Skeletal muscle satellite cell (primary cell): ENCODE results near the gene MECP2.

ENCODE experiments used
- H3K27me3 ChIP-seq: 2 replicates; pipeline ENCODE4 v1.7.0; 2013; ENCODE audit warnings: low read length; ENCODE audit not compliant: control insufficient read depth, insufficient read depth
- H3K36me3 ChIP-seq: 2 replicates; pipeline ENCODE4 v1.7.0; 2013; ENCODE audit warnings: mild to moderate bottlenecking, control low read depth, low read length; ENCODE audit not compliant: insufficient read depth
- H3K4me1 ChIP-seq: 2 replicates; pipeline ENCODE4 v1.7.0; 2013; ENCODE audit warnings: low read length; ENCODE audit not compliant: control insufficient read depth, insufficient read depth
- H3K4me2 ChIP-seq: 2 replicates; pipeline ENCODE4 v1.7.0; 2013; ENCODE audit warnings: mild to moderate bottlenecking, low read length
- H3K4me3 ChIP-seq: 2 replicates; pipeline ENCODE4 v1.7.0; 2013; ENCODE audit warnings: low read length
- H3K9ac ChIP-seq: 2 replicates; pipeline ENCODE4 v1.7.0; 2013; ENCODE audit warnings: mild to moderate bottlenecking, low read depth, low read length, moderate library complexity
- H3K9me3 ChIP-seq: replicated peaks from 2 replicates; pipeline ENCODE4 v1.7.0; 2013; ENCODE audit warnings: mild to moderate bottlenecking, control low read depth, low read length

Gene MECP2

DNA sequence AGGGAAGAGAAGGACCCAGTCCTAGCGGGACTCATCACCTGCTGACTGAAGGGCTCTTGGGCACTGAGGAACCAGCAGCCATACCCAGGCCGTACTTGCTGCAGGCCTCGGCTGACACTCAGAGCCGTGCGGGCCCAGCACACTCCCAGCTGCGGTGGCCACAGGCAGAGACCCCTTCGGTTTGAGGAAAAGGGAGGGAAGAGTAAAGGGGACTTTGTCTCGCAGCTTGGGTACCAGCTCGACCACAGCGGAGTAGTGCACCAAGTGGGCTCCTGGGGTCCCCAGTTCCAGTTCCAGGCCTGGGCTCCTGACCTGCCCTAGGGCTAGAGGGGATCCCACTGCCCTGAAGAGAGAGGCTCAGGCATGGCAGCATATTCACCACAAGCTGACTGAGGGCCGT lies 28.6 kb upstream of the MECP2 start:
- peaks cover 7% of the 10 kb centered on the region for H3K27me3 ChIP-seq
- H3K9me3 ChIP-seq, result no peaks in the 10 kb centered on the region
- no peaks in the 10 kb centered on the region for H3K36me3 ChIP-seq
- H3K9ac ChIP-seq, result no peak overlapping the region
- H3K4me3 ChIP-seq, result no peak overlapping the region
- no peaks in the 10 kb centered on the region for H3K4me1 ChIP-seq
- H3K4me2 ChIP-seq, result no peak overlapping the region

DNA sequence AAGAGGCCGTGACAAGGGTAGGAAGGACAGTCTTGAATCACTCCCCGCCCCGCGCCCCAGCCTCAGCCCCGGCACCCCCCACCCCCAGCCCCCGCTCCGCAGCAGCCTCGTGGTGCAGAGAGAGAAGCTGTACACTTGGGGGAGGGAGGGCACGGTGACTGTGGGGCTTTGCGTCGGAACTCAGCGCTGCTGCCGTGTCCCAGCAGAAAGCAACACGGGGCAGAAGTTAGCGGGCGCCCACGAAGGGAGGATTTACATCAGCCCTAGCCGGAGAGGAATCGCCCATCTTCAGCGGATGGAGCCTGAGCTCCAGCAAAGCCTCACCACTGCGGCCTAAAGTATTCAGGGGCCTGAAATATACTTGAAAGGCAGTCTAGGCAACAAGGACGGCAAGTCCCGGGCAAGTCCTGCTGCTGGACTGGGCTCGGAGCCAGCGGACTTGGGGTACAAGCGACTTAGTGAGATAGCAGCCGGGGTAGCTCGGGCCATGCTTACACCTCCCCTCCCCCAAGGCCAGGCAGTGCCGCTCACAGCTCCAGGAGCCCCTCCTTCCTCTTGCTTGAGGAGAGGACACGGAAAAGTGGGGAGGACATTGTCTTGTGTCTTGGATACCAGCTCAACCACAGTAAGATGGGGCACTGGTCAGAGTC lies 28.0 kb upstream of the MECP2 start:
- Histone ChIP-seq H3K4me1 (no peaks in the 10 kb centered on the region), H3K4me2 (no peak overlapping the region), H3K4me3 (no peak overlapping the region), H3K9me3 (no peaks in the 10 kb centered on the region), H3K36me3 (no peaks in the 10 kb centered on the region), H3K27me3 (peaks cover 7% of the 10 kb centered on the region), H3K9ac (no peak overlapping the region)

DNA sequence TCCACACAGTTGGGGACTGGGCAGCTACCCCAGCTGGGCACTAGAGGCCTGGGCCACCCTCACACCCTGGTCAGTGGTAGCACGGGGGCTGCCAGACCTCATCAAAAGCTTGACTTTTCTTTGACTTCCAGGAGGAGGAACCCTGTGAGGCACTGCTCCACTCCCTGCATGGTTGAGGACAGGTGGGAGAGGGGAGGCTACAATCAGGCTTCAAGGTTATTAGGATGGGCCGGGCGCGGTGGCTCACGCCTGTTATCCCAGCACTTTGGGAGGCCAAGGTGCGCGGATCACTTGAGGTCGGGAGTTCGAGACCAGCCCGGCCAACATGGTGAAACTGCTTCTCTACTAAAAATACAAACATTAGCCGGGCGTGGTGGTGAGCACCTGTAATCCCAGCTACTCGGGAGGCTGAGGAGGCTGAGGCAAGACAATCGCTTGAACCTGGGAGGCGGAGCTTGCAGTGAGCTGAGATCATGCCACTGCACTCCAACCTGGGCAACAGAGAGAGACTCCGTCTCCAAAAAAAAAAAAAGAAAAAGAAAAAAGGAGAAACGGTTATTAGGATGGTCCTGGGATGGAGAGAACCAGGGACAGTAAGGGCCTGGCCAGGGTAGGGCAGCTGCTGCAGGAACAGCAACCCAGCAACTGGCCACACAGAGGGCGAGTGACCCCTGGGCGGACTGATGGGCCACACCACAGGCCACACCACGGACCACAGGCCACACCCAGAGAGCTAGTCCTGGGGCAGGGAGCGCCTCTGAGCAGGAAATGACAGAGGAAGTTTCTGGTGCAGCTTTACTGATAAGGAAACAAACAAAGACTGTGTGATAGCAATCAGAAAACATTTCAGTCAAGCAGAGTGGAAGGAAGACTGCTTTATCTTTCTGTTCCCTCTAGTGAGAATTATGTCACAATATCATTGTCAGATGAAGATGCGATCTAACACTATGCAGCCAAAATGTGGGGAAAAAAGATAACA lies 26.0 kb upstream of the MECP2 start:
- no peak overlapping the region for H3K9ac ChIP-seq
- H3K9me3 ChIP-seq, result no peaks in the 10 kb centered on the region
- H3K4me3 ChIP-seq, result no peak overlapping the region
- H3K36me3 ChIP-seq, result no peaks in the 10 kb centered on the region
- no peaks in the 10 kb centered on the region for H3K4me1 ChIP-seq
- no peak overlapping the region for H3K4me2 ChIP-seq
- H3K27me3 ChIP-seq, result peaks cover 7% of the 10 kb centered on the region

DNA sequence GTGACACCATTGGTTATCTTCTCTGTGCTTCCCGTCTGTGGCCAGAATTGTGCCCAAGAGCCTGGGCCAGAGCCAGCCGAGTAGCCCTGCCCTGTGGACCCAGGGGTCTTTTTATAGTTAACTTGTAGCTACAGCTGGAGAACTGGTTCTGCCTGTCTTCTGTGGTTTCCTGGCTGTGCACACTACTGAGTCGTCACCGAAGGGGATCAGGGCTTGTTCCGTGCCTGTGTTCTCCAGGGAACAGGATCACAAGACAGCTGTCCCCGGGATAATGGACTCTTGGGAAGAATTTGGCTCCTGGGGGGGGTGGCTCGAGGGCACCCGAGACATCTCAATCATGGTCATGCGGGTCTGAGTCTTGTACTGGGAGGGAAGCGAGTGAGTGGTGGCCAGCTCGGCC lies 24.4 kb upstream of the MECP2 start:
- Histone ChIP-seq H3K36me3 (no peaks in the 10 kb centered on the region), H3K4me3 (no peak overlapping the region), H3K9me3 (no peaks in the 10 kb centered on the region), H3K4me2 (no peak overlapping the region), H3K27me3 (peaks cover 7% of the 10 kb centered on the region), H3K9ac (no peak overlapping the region), H3K4me1 (no peaks in the 10 kb centered on the region)

DNA sequence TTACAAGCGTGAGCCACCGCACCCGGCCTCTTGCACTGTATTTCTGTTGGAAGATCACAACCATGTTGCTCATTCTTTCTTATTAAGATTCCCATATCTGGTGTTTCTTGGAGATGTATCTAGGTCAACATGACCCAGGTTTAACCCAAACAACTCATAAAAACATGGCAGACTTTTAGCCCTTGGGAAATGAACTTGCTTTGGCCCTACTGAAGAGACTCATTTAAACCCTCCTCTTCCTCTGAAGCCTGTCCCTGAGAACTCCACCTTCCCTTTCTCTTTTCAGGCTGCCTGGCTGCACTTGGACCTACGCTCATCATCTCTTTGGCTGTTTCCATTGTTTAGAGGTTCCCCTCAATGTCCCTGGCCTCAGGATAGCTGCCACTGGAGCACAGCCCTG lies 23.7 kb upstream of the MECP2 start:
- no peak overlapping the region for H3K4me2 ChIP-seq
- H3K27me3 ChIP-seq, result peaks cover 14% of the 10 kb centered on the region
- H3K4me3 ChIP-seq, result no peak overlapping the region
- no peaks in the 10 kb centered on the region for H3K4me1 ChIP-seq
- no peaks in the 10 kb centered on the region for H3K9me3 ChIP-seq
- no peaks in the 10 kb centered on the region for H3K36me3 ChIP-seq
- no peak overlapping the region for H3K9ac ChIP-seq

DNA sequence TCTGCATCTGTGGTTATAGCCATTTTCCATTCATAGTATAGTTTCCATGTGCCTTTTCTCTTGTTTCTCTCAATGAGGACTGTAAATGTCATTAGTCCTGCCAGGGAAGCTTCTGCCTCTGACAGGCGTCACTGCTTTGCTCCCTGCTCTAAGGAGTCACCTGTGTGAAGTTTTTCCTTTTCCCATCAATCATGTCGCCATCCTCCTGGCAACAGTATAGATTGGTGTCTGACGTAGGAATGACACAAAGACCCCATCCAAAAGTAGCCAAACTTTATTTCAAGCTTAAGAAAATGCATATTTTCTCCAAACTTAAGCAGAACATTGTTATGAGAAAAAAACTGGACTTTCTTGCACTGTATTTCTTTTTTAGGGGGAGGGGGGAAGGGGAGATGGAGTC lies 23.1 kb upstream of the MECP2 start:
- no peak overlapping the region for H3K9ac ChIP-seq
- no peak overlapping the region for H3K4me2 ChIP-seq
- no peaks in the 10 kb centered on the region for H3K36me3 ChIP-seq
- peaks cover 20% of the 10 kb centered on the region for H3K27me3 ChIP-seq
- no peak overlapping the region for H3K4me3 ChIP-seq
- H3K9me3 ChIP-seq, result no peaks in the 10 kb centered on the region
- no peaks in the 10 kb centered on the region for H3K4me1 ChIP-seq

DNA sequence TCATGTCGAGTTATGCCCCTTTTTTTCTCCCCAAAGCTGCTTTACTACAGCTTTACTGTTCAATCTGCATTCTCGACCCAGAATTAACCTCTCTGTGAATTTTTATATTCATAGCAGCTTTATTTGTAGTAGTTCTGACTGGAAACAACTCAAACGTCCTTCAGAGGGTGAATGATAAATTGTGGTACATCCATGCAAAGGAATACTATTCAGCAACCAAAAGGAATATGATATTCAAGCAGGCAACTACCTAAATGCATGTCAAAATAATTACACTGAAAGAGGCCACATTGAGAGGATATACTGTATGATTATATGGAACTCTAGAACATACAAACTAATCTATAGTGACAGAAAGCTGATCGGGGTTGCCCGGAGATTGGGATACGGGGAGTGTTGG lies 20.0 kb upstream of the MECP2 start:
- no peaks in the 10 kb centered on the region for H3K36me3 ChIP-seq
- H3K9me3 ChIP-seq, result no peaks in the 10 kb centered on the region
- H3K9ac ChIP-seq, result no peak overlapping the region
- H3K4me2 ChIP-seq, result no peak overlapping the region
- H3K27me3 ChIP-seq, result peaks cover 39% of the 10 kb centered on the region
- H3K4me1 ChIP-seq, result no peaks in the 10 kb centered on the region
- no peak overlapping the region for H3K4me3 ChIP-seq

DNA sequence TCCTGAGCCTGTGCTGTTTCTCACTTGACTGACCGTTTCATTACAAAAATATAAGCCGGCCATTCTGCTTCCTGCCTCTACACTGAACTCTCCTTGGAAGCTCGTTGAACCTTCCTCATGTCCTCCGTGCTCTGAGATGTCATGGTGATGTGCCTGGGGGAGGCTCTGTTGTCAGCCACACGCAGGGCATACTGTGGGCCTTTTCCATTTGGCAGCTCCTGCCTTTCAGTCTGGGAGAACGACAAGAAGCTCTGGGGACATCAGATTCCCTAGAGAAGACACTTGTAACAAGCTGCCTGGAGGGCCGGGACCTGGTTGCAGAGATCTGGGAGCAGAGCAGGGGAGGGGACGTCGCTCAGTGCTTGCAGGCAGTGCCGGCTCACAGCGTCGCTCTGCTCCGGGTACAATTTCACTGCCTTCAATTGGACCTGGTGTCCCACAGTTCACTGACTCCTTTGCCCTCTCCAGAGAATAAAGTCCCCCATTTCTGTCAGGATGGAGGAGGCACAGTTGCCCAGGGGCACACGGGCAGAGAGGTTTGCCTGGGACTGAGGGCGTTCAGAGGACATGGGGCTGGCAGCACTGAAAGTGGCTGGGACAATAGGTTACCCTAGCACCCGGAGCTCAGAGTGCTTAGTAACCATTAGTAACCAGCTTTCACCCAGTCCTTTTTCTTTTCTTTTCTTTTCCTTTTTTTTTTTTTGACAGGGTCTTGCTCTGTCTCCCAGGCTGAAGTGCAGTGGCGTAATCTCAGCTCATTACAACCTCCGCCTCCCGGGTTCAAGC lies 19.1 kb upstream of the MECP2 start:
- H3K9ac ChIP-seq, result no peak overlapping the region
- H3K27me3 ChIP-seq, result peaks cover 33% of the 10 kb centered on the region
- H3K36me3 ChIP-seq, result no peaks in the 10 kb centered on the region
- H3K9me3 ChIP-seq, result no peaks in the 10 kb centered on the region
- no peak overlapping the region for H3K4me3 ChIP-seq
- H3K4me1 ChIP-seq, result no peaks in the 10 kb centered on the region
- H3K4me2 ChIP-seq, result no peak overlapping the region

DNA sequence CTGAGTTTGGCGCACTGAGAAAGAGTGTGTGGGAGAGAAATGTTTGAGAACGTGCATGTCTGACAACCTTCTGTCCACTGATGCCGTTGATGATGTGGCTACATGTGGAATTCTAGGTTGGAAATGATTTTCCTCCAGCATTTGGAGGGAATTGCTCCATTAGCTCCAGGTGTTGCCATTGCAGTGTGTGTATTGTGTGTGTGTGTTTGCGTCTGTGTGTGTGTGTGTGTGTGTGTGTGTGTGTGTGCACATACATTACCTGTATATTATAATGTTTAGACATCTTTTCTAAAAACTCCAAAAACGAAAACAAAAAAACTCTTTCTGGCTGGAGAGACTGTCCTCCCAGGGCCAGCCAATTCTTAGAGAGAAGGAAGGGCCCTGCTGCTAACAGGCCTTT lies 18.2 kb upstream of the MECP2 start:
- Histone ChIP-seq H3K9ac (no peak overlapping the region), H3K9me3 (no peaks in the 10 kb centered on the region), H3K36me3 (no peaks in the 10 kb centered on the region), H3K4me3 (no peak overlapping the region), H3K27me3 (peaks cover 32% of the 10 kb centered on the region), H3K4me2 (no peak overlapping the region), H3K4me1 (no peaks in the 10 kb centered on the region)

DNA sequence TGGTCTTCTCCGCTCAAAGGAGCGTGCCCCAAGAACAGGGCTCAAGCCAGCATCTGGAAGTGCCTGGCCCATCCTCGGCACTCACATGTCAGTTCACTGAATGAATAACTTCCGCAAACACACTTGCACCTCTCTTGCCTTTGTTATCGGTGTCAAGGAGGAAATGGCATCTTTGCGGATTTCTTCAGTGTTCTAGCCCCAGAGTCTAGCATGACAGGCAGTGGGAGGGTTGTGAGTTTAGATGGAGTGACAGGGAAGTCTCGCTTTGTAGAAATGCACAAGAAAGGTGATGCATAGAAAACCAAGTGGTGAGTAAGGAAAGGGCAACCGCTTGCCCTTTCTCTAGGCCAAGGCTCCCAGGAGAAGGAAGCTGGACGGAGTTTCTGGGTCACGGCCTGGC lies 17.6 kb upstream of the MECP2 start:
- Histone ChIP-seq H3K9ac (no peak overlapping the region), H3K4me3 (no peak overlapping the region), H3K36me3 (no peaks in the 10 kb centered on the region), H3K4me1 (no peaks in the 10 kb centered on the region), H3K27me3 (peaks cover 36% of the 10 kb centered on the region), H3K4me2 (no peak overlapping the region), H3K9me3 (no peaks in the 10 kb centered on the region)

DNA sequence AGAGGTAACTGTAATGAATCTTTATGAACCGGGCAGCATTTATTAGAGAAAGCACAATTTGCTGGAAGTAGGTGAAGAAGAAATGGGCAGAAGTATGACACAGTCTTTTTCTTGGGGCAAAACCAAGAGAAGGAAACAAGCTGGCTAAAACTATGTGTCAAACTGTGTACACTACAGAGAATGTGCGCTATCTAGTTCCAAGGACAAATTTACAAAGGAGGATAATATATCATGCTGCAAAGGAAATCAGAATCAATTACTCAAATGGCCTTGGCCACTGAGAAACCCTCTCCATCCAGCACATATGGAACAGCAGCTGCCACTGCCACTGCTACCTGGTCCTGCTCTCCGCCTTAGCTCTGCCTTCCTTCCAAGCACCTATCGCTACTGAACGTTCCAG lies 17.1 kb upstream of the MECP2 start:
- H3K36me3 ChIP-seq, result no peaks in the 10 kb centered on the region
- H3K4me3 ChIP-seq, result no peak overlapping the region
- H3K9me3 ChIP-seq, result no peaks in the 10 kb centered on the region
- H3K4me2 ChIP-seq, result no peak overlapping the region
- no peak overlapping the region for H3K9ac ChIP-seq
- no peaks in the 10 kb centered on the region for H3K4me1 ChIP-seq
- peaks cover 36% of the 10 kb centered on the region for H3K27me3 ChIP-seq
